Kidney epithelial cell (primary cell): Measurements from ENCODE around the gene PLXNC1. TPM values are rescaled to one million over a fixed set of nuclear protein-coding genes. Genes with fewer than 3 reads are reported as not detected.

ENCODE experiments used
- DNase-seq: peaks from one replicate; pipeline ENCODE4 v3.0.0-alpha.2; 2010; ENCODE audit warnings: low read depth
- H3K27me3 ChIP-seq: 2 replicates; pipeline ENCODE4 v1.6.0; 2011; ENCODE audit warnings: low read length; ENCODE audit not compliant: control insufficient read depth, insufficient read depth
- H3K36me3 ChIP-seq: 2 replicates; pipeline ENCODE4 v1.5.1; 2011; ENCODE audit warnings: low read length; ENCODE audit not compliant: control insufficient read depth, insufficient read depth
- H3K4me3 ChIP-seq: 2 replicates; pipeline ENCODE4 v1.5.1; 2011; ENCODE audit warnings: low read depth, mild to moderate bottlenecking, control low read depth, low read length
- CTCF ChIP-seq: IDR thresholded peaks from 2 replicates; pipeline ENCODE4 v1.5.1; 2011; ENCODE audit warnings: mild to moderate bottlenecking, moderate library complexity, low read length, control low read depth, inconsistent platforms; ENCODE audit not compliant: insufficient read depth, poor library complexity, severe bottlenecking
- total RNA-seq: library from RNA; depleted of rRNA; stranded (reverse); fragments of >200 nt; gene quantifications from 2 replicates; pipeline ENCODE4 v1.2.3, GENCODE V29; 2015

The PLXNC1 gene
- total RNA-seq, 1 donor from 2014 or later, result 0.21 TPM

- no peak for DNase-seq
- H3K4me3 ChIP-seq, result no peak overlapping the region
- H3K36me3 ChIP-seq, result no peaks in the 10 kb centered on the region
- no peaks in the 10 kb centered on the region for H3K27me3 ChIP-seq
- TF ChIP-seq CTCF, result no peak
Measured at GRCh38 chr12:94260717-94261116, 112.3 kb downstream of the PLXNC1 start.

- TF ChIP-seq CTCF, result no peak
- no peaks in the 10 kb centered on the region for H3K36me3 ChIP-seq
- H3K27me3 ChIP-seq, result no peaks in the 10 kb centered on the region
- no peak overlapping the region for H3K4me3 ChIP-seq
- DNase-seq, result no peak
Measured at GRCh38 chr12:94261119-94261518, 112.7 kb downstream of the PLXNC1 start.

GRCh38 chr12:94261786-94262185 is 113.4 kb downstream of the PLXNC1 start:
- Histone ChIP-seq H3K4me3 (no peak overlapping the region), H3K27me3 (no peaks in the 10 kb centered on the region), H3K36me3 (no peaks in the 10 kb centered on the region)
- no peak for DNase-seq
- TF ChIP-seq CTCF, result no peak

- Histone ChIP-seq H3K27me3 (no peaks in the 10 kb centered on the region), H3K36me3 (no peaks in the 10 kb centered on the region), H3K4me3 (peak overlapping the region; percentile 32)
- TF ChIP-seq CTCF, result no peak
- DNase-seq, result peak; percentile 44
Measured at GRCh38 chr12:94262228-94263010, 114.0 kb downstream of the PLXNC1 start.

GRCh38 chr12:94263011-94263811 is 114.8 kb downstream of the PLXNC1 start:
- Histone ChIP-seq H3K4me3 (no peak overlapping the region), H3K36me3 (no peaks in the 10 kb centered on the region)
- no peak for DNase-seq

More at GRCh38 chr12:94263011-94263811, 114.8 kb downstream of the PLXNC1 start:
- no peak for TF ChIP-seq CTCF
- no peaks in the 10 kb centered on the region for H3K27me3 ChIP-seq
